ENCODE results near the gene FTL. TPM values are rescaled to one million over a fixed set of nuclear protein-coding genes. Genes with fewer than 3 reads are reported as not detected.
"Not testable (repeated sequence)": the region's sequence is repeated elsewhere in the genome, so short reads cannot be mapped to it uniquely, and the experiment has no call there.

FTL gene
- 1,000 to 10,000 TPM; 5,249 to 9,852 (median 6,180) TPM for total RNA-seq

DNA sequence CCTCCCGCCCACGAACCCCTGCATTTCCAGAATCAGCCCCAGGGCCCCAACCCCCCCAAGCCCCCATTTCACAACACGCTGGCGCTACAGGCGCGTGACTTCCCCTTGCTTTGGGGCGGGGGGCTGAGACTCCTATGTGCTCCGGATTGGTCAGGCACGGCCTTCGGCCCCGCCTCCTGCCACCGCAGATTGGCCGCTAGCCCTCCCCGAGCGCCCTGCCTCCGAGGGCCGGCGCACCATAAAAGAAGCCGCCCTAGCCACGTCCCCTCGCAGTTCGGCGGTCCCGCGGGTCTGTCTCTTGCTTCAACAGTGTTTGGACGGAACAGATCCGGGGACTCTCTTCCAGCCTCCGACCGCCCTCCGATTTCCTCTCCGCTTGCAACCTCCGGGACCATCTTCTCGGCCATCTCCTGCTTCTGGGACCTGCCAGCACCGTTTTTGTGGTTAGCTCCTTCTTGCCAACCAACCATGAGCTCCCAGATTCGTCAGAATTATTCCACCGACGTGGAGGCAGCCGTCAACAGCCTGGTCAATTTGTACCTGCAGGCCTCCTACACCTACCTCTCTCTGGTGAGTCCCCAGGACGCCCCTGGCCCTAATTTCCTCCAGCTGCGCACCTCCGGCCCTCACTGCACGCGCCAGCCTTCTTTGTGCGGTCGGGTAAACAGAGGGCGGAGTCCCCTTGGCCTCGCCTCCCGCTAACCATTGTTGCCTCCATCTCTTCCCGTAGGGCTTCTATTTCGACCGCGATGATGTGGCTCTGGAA, at the start of gene FTL:
Gene FTL, plus strand, starts transcription at position 270 of the 766 bp plus-strand sequence. Its CDS starts 199 bp downstream, at position 469.
- peak within 1 kb of the TSS; percentile 80 to 96 (median 96) for H3K27ac ChIP-seq
- peak within 1 kb of the TSS; percentile 58 to 91 (median 74) for H3K4me3 ChIP-seq
- H3K36me3 ChIP-seq: peaks cover 0 to 34% (median 0%) of the 10 kb centered on the region in 3 donors
- no peaks in the 10 kb centered on the region for H3K27me3 ChIP-seq
- TF ChIP-seq, protein P1, sequence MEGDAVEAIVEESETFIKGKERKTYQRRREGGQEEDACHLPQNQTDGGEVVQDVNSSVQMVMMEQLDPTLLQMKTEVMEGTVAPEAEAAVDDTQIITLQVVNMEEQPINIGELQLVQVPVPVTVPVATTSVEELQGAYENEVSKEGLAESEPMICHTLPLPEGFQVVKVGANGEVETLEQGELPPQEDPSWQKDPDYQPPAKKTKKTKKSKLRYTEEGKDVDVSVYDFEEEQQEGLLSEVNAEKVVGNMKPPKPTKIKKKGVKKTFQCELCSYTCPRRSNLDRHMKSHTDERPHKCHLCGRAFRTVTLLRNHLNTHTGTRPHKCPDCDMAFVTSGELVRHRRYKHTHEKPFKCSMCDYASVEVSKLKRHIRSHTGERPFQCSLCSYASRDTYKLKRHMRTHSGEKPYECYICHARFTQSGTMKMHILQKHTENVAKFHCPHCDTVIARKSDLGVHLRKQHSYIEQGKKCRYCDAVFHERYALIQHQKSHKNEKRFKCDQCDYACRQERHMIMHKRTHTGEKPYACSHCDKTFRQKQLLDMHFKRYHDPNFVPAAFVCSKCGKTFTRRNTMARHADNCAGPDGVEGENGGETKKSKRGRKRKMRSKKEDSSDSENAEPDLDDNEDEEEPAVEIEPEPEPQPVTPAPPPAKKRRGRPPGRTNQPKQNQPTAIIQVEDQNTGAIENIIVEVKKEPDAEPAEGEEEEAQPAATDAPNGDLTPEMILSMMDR (IDR thresholded peaks at IDR 0.05): peak in 1 of 6 experiments; percentile 21
- TF ChIP-seq POLR2A (IDR thresholded peaks at IDR 0.05): peak; percentile 100
- peak; percentile 98 to 99 (median 98) for DNase-seq
- no peaks in the 10 kb centered on the region for H3K9me3 ChIP-seq
- peaks cover 0 to 48% (median 30%) of the 10 kb centered on the region in 4 donors for H3K4me1 ChIP-seq

DNA sequence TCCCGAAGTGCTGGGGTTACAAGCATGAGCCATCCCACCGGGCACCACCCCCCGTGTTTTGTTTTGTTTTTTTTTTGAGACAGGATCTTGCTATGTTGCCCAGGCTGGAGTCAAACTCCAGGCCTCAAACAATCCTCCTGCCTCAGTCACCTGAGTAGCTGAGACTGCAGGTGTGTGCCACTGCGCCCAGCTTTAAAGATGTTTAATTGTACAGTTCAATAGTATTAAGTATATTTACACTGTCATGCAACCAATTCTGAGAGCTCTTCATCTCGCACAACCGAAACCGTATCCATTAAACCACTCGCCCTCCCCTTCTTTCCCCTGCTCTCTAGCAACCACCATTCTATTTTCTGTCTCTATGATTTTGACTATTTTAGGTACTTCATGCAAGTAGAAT, 49.4 kb upstream of the FTL start:
- Histone ChIP-seq H3K27ac (no peak overlapping the region), H3K4me1 (no peaks in the 10 kb centered on the region), H3K9me3 (no peaks in the 10 kb centered on the region), H3K27me3 (no peaks in the 10 kb centered on the region), H3K4me3 (no peak overlapping the region), H3K36me3 (peaks cover 0 to 93% (median 0%) of the 10 kb centered on the region in 3 donors)
- TF ChIP-seq POLR2A (IDR thresholded peaks at IDR 0.05): no peak
- TF ChIP-seq, protein P1 (IDR thresholded peaks at IDR 0.05): no peak
- DNase-seq: no peak

DNA sequence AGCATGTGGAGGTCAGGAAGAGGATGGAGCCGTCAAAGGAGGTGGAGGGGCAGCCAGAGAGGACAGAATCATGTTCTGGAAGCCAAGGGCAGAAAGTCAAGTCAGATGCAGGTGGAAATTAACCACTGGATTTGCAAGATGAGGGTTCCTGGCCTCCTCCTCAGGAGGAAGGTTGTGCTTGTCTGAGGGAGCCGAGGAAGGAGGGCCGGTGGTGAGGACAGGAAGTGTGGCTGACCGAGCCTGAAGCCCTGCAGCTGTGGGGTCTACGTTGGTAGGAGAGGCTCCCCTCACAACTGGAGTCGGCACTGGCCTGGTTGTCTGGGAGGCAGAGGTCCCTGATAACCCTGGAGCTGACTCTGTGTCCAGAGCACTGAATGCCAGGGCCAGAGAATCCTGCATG, 47.0 kb upstream of the FTL start:
- Histone ChIP-seq H3K4me3 (no peak overlapping the region), H3K9me3 (no peaks in the 10 kb centered on the region), H3K27ac (peak overlapping the region in 1 of 4 donors; percentile 42), H3K27me3 (no peaks in the 10 kb centered on the region), H3K36me3 (peaks cover 0 to 93% (median 0%) of the 10 kb centered on the region in 3 donors), H3K4me1 (no peaks in the 10 kb centered on the region)
- DNase-seq: peak in 1 of 3 donors; percentile 29
- no peak for TF ChIP-seq POLR2A (IDR thresholded peaks at IDR 0.05)
- TF ChIP-seq, protein P1 (IDR thresholded peaks at IDR 0.05): no peak

DNA sequence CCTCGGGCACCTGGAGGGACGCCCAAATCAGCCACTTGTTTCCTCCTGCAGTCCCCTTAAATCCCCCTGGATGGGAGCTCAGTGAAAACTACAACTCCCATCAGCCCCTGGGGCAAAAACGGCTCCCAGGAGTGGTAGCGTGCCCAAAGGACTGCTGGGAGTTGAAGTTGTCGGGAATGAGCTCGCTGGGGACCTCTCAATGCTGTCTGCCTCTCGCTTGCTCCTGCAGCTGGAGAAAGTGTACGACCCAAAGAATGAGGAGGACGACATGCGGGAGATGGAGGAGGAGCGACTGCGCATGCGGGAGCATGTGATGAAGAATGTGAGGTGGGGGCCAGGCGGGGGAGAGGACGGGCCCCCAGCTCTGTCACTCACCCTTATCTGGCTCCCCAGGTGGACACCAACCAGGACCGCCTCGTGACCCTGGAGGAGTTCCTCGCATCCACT, 46.3 kb upstream of the FTL start:
- peaks cover 0 to 87% (median 0%) of the 10 kb centered on the region in 3 donors for H3K36me3 ChIP-seq
- no peak overlapping the region for H3K27ac ChIP-seq
- DNase-seq: no peak

DNA sequence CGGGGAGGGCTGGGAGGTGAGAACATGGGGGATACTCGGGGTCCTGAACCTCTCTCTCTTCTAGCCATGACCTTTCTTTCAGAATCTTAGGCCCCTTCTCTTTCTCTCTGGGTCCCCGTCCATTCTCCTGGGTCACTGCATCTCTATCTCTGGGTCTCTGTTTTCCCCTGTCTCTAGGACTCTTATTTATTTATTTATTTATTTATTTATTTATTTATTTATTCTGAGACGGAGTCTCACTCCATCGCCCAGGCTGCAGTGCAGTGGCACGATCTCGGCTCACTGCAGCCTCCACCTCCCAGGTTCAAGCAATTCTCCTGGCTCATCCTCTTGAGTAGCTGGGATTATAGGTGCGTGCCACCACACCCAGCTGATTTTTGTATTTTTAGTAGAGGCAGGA, 45.8 kb upstream of the FTL start:
- not testable (repeated sequence) for DNase-seq
- peaks cover 0 to 83% (median 0%) of the 10 kb centered on the region in 3 donors for H3K36me3 ChIP-seq

More for the DNA sequence above, 46.3 kb upstream of the FTL start:
- Histone ChIP-seq H3K4me1 (no peaks in the 10 kb centered on the region), H3K9me3 (no peaks in the 10 kb centered on the region), H3K27me3 (no peaks in the 10 kb centered on the region), H3K4me3 (no peak overlapping the region)
- TF ChIP-seq, protein P1 (IDR thresholded peaks at IDR 0.05): no peak
- TF ChIP-seq POLR2A (IDR thresholded peaks at IDR 0.05): no peak

DNA sequence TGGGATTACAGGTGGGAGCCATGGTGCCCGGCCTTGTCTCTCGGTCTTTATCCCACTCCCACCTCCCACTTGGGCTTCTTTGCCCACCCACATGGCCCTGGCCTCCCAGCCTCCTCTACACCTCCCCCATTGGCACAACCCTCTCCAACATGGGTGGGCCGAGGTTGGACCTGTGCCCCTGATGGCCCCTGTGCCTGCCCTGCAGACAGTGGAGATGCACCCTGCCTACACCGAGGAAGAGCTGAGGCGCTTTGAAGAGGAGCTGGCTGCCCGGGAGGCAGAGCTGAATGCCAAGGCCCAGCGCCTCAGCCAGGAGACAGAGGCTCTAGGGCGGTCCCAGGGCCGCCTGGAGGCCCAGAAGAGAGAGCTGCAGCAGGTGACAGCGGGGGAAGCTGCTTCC, 44.2 kb upstream of the FTL start:
- Histone ChIP-seq H3K27ac (no peak overlapping the region), H3K27me3 (no peaks in the 10 kb centered on the region), H3K4me3 (no peak overlapping the region), H3K9me3 (no peaks in the 10 kb centered on the region), H3K4me1 (no peaks in the 10 kb centered on the region), H3K36me3 (peaks cover 0 to 66% (median 0%) of the 10 kb centered on the region in 3 donors)
- no peak for TF ChIP-seq POLR2A (IDR thresholded peaks at IDR 0.05)
- TF ChIP-seq, protein P1 (IDR thresholded peaks at IDR 0.05): no peak
- no peak for DNase-seq

More for the DNA sequence above, 45.8 kb upstream of the FTL start:
- H3K27me3 ChIP-seq, H3K4me1 ChIP-seq, H3K27ac ChIP-seq, H3K9me3 ChIP-seq, H3K4me3 ChIP-seq: not testable (repeated sequence)
